Muscle of back (tissue), 11 donors: ENCODE data around the gene EGFLAM. TPM values are rescaled to one million over a fixed set of nuclear protein-coding genes. Genes with fewer than 3 reads are reported as not detected.

ENCODE experiments used
- DNase-seq, 3 donors: peaks; one replicate each; pipeline versions ENCODE4 v3.0.0 to v3.0.0-alpha.2; 2013
- polyA plus RNA-seq, 10 donors: library from polyadenylated mRNA; unstranded; fragments of 120-200 nt; gene quantifications; one replicate each; pipeline ENCODE4 v1.2.1, GENCODE V29; 2013; ENCODE audit not compliant: insufficient read length in 10 of 10

The EGFLAM gene
- polyA plus RNA-seq, 10 donors: 33.6 to 49.9 (median 45.7) TPM

- peak in 2 of 3 donors; percentile 31 to 33 for DNase-seq
Observed at GRCh38 chr5:38373743-38374142, 115.4 kb downstream of the EGFLAM start.

DNA sequence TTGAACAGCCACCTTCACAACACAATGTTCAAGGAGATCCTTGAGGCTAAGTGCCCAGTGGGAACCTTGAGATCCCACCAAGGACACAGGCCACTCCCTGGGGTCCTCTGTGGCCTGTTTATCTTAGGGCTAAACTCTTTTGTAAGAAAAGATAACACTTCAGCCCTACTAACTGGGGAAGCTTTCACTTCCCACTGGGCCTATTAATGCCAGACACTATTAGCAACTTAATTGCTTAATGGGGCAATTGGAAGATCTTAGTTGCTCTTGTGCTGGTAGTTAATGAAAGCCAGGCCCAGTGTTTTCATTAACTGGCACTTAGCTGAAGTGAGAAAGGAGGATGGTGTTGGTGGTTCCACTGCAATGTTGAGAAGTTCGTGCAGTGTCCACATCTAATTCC, 117.1 kb downstream of the EGFLAM start:
- DNase-seq: no peak

DNA sequence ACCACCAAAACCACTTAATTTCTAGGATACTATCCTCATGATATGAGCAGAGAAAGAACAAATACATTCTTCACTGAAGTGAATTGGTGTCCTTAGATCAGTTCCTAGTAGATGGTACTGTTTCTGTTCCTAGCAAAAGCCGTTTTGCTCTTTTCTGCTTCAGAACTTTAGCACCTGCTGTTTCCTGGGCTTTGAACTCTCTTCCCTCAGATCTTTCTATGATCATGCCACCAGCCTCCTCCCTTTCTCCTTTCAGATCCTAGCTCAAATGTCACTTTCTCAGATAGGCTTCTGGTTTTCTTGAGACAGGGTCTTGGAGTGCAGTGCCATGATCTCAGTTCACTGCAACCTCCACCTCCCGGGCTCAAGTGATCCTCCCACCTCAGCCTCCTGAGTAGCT, 118.0 kb downstream of the EGFLAM start:
- DNase-seq: no peak

GRCh38 chr5:38378579-38378978, 120.2 kb downstream of the EGFLAM start:
- no peak for DNase-seq

DNA sequence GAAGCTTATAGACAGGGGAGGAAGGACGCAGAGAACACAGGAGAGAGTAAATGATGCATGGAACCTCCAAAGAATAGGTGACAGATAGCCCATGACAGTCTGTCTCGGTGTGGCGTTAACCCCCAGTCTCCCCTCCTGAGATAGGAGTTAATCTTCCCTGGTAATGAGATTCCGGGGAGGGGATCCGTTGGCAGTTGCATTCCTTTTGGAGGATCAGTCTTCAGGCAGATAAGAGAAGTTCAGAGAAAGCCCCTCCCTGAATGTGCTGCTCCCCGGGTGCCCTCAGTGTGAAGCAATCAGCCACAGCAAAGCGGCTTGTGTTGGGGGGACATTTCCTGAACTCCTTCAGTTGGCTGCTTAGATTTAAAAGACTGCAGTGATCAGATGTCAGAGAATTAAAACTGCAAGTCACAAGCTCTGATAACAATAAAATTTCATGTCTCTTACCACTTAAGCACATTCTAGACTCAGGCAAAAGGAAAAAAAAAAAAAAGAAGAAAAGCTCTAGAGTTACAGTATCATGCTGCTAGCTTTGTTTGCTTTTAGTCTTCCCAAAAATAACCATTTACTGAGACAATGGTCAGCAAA, 121.1 kb downstream of the EGFLAM start:
- no peak for DNase-seq

DNA sequence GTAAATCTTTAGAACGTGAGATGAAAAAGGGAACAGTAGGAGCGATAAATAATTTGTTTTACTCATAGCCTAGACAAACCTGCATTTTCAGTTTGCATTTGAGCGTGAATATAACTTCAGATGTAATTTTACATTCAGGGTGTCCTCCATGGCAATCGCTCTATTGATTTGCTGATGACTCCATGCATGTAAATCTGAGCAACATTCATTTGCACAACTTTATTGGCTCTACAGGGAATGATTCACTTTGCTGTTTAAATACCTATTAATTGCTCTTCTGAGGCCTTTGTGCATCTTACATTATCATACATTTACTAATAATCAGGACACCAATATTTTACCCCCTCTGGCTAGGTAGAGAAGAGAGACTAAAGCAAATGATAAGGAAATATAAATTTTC, 122.2 kb downstream of the EGFLAM start:
- DNase-seq: no peak

- no peak for DNase-seq
Observed at GRCh38 chr5:38381361-38381760, 123.0 kb downstream of the EGFLAM start.

- DNase-seq: peak; percentile 43 to 74 (median 62)
Observed at GRCh38 chr5:38382898-38383297, 124.5 kb downstream of the EGFLAM start.

DNA sequence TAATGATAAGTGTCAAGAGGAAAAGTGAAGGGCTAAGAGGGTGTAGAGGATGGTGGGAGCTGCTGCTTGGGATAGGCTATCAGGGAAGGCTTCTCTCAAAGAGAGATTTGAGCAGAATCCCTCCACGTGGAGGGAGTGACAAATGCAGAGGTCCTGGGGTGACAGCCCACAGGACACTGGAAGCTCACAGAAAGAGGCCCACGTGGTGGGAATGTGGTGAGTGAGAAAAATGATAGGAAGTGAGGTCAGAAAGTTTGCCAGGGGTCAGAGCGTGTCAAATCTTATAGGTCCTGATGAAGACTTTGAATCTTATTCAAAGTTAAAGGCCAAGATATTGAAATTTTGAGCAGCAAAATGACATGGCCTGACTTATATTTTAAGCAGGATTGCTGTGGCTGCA, 125.3 kb downstream of the EGFLAM start:
- DNase-seq: no peak

DNA sequence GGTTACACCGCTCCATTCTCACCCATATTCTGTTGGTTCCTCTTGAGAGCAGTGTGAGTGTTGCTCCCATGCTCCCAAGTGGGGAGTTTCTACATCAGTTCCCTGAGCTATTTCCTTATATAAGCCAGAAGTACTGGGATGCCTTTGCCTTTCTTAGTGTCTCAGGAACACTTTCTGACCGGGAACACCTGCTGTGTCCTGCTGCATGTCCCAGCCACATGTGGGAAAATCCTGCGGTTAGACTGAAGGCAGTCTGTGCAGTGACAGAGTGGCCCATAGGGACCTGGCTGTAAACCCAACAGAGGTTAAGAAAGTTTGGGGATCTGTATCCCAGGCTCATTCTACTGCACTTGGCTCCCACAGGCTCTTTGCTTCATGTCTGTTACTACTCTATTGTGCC, 126.0 kb downstream of the EGFLAM start:
- no peak for DNase-seq

DNA sequence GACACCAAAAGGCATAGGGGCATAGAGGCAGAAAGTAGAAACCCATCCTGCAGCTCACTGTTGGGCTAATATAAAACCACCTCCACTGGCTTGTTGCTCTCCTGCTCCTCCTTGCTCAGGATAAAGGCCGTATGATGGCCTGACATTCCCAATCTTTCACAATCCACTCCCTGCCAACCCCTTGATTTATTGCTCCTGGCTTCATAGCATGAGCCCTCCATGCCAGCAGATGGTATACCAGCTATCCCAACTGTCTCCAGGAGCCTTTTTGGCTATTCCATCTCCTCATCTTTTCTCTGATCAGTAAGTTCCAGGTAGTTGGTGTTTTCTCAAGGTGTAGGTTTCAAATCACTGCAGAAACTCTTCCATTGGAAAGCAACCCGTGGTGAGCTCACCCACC, 128.8 kb downstream of the EGFLAM start:
- DNase-seq: no peak

DNA sequence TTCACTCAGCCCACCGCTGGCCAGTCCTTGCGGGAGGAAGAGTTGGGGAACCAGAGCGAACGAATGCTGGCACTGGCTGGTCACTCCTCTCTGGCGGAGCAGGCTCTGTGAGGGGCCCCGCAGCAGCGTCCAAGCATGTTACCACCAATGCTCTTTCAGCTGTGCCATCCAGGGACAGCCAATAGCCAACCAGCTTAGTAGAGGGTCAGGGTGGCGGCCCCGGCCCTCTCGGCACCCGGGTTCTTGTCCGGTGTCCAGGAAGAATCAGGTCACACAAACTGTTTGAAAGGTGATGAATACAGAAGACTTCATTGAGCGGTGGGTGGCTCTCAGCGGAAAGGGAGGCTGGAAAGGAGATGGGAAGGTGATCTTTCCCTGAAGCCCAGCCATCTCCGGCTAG, 135.3 kb downstream of the EGFLAM start:
- DNase-seq: no peak

GRCh38 chr5:38396766-38397165, 138.4 kb downstream of the EGFLAM start:
- DNase-seq: no peak

DNA sequence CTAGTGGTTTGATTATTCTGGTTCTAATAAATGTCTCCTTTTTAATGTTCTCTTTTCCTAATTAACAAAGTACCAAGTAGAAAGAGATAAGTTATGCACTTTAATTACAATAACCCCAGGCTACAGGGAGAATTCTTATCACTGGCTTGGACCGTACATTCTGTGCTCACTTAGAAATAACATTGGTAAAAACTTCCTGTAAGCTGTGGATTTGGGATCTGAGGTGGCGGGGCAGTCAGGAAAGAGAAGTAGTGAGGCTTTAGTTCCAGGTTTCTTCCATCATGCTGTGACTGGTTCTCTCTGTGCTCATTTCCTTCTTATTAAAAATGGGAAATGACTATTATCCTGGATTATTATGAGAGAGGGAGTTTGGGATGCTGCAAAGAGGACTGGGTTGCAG, 142.0 kb downstream of the EGFLAM start:
- no peak for DNase-seq

- no peak for DNase-seq
Observed at GRCh38 chr5:38401145-38401544, 142.8 kb downstream of the EGFLAM start.

DNA sequence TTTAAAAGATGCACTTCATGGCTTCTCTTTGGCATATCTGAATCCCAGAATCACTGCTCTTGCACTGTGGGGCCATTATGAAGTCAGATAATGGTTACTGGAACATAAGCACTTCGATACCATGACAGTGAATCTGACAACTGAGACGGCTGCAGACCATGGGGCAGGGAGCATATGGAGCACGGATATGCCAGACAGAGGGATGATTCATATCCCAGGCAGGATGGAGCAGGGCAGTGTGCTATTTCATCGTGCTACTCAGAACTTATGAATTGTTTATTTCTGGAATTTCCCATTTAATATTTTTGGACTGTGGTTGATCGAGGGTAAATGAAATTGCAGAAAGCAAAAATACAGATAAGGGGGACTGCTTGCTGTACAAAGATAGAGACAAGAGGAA, 145.0 kb downstream of the EGFLAM start:
- DNase-seq: no peak

- no peak for DNase-seq
Observed at GRCh38 chr5:38403877-38404635, 145.7 kb downstream of the EGFLAM start.

- no peak for DNase-seq
Observed at GRCh38 chr5:38404667-38405276, 146.4 kb downstream of the EGFLAM start.

- no peak for DNase-seq
Observed at GRCh38 chr5:38408446-38409198, 150.3 kb downstream of the EGFLAM start.

GRCh38 chr5:38410304-38410990, 152.1 kb downstream of the EGFLAM start:
- no peak for DNase-seq

DNA sequence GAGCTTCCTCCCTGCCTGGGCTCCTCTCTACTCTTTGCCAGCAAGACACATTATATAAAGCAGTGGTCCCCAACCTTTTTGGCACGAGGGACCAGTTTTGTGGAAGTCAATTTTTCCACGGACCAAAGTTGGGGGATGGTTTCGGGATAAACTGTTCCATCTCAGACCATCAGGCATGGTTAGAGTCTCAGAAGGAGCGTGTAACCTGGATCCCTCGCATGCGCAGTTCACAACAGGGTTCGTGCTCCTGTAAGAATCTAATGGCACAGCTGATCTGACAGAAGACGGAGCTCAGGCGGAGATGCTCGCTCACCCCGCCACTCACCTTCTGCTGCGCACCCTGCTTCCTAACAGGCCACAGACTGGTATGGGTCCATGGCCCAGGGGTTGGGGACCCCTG, 155.3 kb downstream of the EGFLAM start:
- no peak for DNase-seq

- DNase-seq: peak in 1 of 3 donors; percentile 63
Observed at GRCh38 chr5:38414348-38414747, 156.0 kb downstream of the EGFLAM start.
